IPS-18c (cell line): ENCODE results near the gene SPATS2L.
A peak's percentile ranks its signal among the peaks of the same experiment; 100 is the strongest.

Source experiments
- H3K4me3 ChIP-seq: 2 replicates; pipeline ENCODE4 v1.7.0; 2013; ENCODE audit warnings: low read depth, mild to moderate bottlenecking, low read length, moderate library complexity; ENCODE audit not compliant: insufficient read depth
- H3K9me3 ChIP-seq: one replicate; pipeline ENCODE4 v1.6.1; 2013; ENCODE audit warnings: mild to moderate bottlenecking, low read length, moderate library complexity; ENCODE audit not compliant: control insufficient read depth, insufficient read depth

Gene SPATS2L

GRCh38 chr2:200306196-200306930 is at the start of gene SPATS2L:
SPATS2L (plus strand) TSS chr2:200306693; CDS start chr2:200389245, 82,552 bp downstream.
- Histone ChIP-seq H3K4me3 (peak within 1 kb of the TSS; percentile 78), H3K9me3 (no peaks in the 10 kb centered on the region)

GRCh38 chr2:200257570-200257969 is 48.9 kb upstream of the SPATS2L start:
- H3K9me3 ChIP-seq: no peaks in the 10 kb centered on the region
- H3K4me3 ChIP-seq: no peak overlapping the region

- Histone ChIP-seq H3K4me3 (no peak overlapping the region), H3K9me3 (no peaks in the 10 kb centered on the region)
Measured at GRCh38 chr2:200258081-200258480, 48.4 kb upstream of the SPATS2L start.

GRCh38 chr2:200258881-200259576 is 47.5 kb upstream of the SPATS2L start:
- Histone ChIP-seq H3K9me3 (no peaks in the 10 kb centered on the region), H3K4me3 (no peak overlapping the region)

GRCh38 chr2:200259577-200259957 is 46.9 kb upstream of the SPATS2L start:
- H3K4me3 ChIP-seq: no peak overlapping the region
- H3K9me3 ChIP-seq: no peaks in the 10 kb centered on the region

- no peak overlapping the region for H3K4me3 ChIP-seq
- H3K9me3 ChIP-seq: no peaks in the 10 kb centered on the region
Measured at GRCh38 chr2:200262047-200262446, 44.4 kb upstream of the SPATS2L start.

- Histone ChIP-seq H3K4me3 (no peak overlapping the region), H3K9me3 (no peaks in the 10 kb centered on the region)
Measured at GRCh38 chr2:200263279-200263678, 43.2 kb upstream of the SPATS2L start.

GRCh38 chr2:200264631-200265030 is 41.9 kb upstream of the SPATS2L start:
- H3K4me3 ChIP-seq: no peak overlapping the region
- no peaks in the 10 kb centered on the region for H3K9me3 ChIP-seq

- H3K9me3 ChIP-seq: no peaks in the 10 kb centered on the region
Measured at GRCh38 chr2:200266406-200266805, 40.1 kb upstream of the SPATS2L start.

GRCh38 chr2:200267350-200267749 is 39.1 kb upstream of the SPATS2L start:
- Histone ChIP-seq H3K9me3 (no peaks in the 10 kb centered on the region), H3K4me3 (no peak overlapping the region)

More at GRCh38 chr2:200266406-200266805, 40.1 kb upstream of the SPATS2L start:
- no peak overlapping the region for H3K4me3 ChIP-seq

- Histone ChIP-seq H3K9me3 (no peaks in the 10 kb centered on the region), H3K4me3 (no peak overlapping the region)
Measured at GRCh38 chr2:200270732-200271131, 35.8 kb upstream of the SPATS2L start.

- no peaks in the 10 kb centered on the region for H3K9me3 ChIP-seq
- H3K4me3 ChIP-seq: no peak overlapping the region
Measured at GRCh38 chr2:200272320-200272719, 34.2 kb upstream of the SPATS2L start.

GRCh38 chr2:200274116-200275075 is 32.1 kb upstream of the SPATS2L start:
- Histone ChIP-seq H3K9me3 (no peaks in the 10 kb centered on the region), H3K4me3 (no peak overlapping the region)

- Histone ChIP-seq H3K9me3 (no peaks in the 10 kb centered on the region), H3K4me3 (no peak overlapping the region)
Measured at GRCh38 chr2:200275295-200276013, 31.0 kb upstream of the SPATS2L start.

- H3K4me3 ChIP-seq: no peak overlapping the region
Measured at GRCh38 chr2:200276472-200276871, 30.0 kb upstream of the SPATS2L start.

GRCh38 chr2:200278694-200279316 is 27.7 kb upstream of the SPATS2L start:
- no peaks in the 10 kb centered on the region for H3K9me3 ChIP-seq
- no peak overlapping the region for H3K4me3 ChIP-seq

More at GRCh38 chr2:200276472-200276871, 30.0 kb upstream of the SPATS2L start:
- no peaks in the 10 kb centered on the region for H3K9me3 ChIP-seq
